Measurements from ENCODE around the gene VTI1A.

VTI1A gene

DNA sequence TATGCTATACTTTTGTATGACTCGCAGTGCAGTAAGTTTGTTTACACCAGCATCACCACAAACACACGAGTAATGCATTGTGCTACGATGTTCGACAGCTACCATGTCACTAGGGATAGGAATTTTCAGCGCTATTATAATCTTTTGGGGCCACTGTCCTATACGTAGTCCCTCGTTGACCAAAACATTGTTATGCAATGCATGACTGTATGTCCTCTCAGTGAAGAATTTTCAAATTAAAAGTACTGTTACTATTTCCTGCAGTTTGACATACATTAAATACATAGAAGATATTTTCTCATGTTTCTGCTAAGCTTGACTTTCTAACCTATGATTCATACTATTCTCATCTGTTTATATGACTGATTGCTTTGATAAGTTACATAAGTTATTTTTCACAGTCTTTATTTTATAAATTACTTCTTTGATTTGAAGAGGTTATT is 203.6 kb downstream of the VTI1A start:
- DNase-seq: no peak
- TF ChIP-seq POLR2A (IDR thresholded peaks at IDR 0.05; ENCODE audit: low read length): no peak
- TF ChIP-seq GATA1 (IDR thresholded peaks at IDR 0.05; ENCODE audit: low read depth, low read length): no peak

DNA sequence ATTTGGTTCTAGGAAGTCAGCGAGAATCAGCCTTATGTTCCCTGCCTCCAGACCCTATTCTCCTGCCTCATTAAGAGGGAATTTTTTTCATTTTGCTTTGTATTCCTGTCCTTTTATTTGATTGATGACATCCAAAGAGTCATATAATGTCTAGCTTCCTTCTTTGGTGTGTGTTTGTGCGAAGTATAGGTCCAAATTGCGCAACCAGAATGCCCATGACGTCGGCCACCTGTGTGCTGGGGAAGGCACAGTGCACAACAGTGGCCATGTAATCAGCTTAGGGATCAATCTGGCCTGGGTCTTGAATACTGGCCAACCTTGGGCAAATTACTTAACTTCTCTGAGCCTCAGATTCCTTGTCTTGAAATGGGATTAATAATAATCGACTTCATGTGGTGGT is 206.2 kb downstream of the VTI1A start:
- no peak for DNase-seq
- no peak for TF ChIP-seq POLR2A (IDR thresholded peaks at IDR 0.05; ENCODE audit: low read length)
- no peak for TF ChIP-seq GATA1 (IDR thresholded peaks at IDR 0.05; ENCODE audit: low read depth, low read length)

- no peak for TF ChIP-seq POLR2A (IDR thresholded peaks at IDR 0.05; ENCODE audit: low read length)
- no peak for TF ChIP-seq GATA1 (IDR thresholded peaks at IDR 0.05; ENCODE audit: low read depth, low read length)
- no peak for DNase-seq
Measured at GRCh38 chr10:112653851-112654250, 206.8 kb downstream of the VTI1A start.

DNA sequence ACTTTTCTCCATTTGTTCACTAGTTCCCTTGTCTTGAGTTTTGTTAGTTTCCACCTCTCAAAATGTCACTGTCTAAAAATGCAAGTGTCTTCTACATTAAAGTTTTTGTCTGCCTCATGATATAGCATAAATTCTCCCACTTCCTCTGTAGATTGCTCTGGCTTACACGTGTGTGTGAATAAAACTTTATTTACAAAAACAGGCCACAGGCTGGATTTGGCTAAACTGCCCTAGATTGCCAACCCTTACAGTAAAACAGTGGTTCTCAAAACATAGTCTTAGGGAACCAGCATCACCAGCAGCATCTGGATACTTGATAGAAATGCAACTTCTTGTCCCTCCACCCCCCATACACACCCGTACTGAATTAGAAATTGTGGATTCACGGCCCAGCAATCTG is 207.8 kb downstream of the VTI1A start:
- TF ChIP-seq POLR2A (IDR thresholded peaks at IDR 0.05; ENCODE audit: low read length) (no peak), GATA1 (IDR thresholded peaks at IDR 0.05; ENCODE audit: low read depth, low read length) (no peak)
- no peak for DNase-seq

- DNase-seq: no peak
- no peak for TF ChIP-seq GATA1 (IDR thresholded peaks at IDR 0.05; ENCODE audit: low read depth, low read length)
- no peak for TF ChIP-seq POLR2A (IDR thresholded peaks at IDR 0.05; ENCODE audit: low read length)
Measured at GRCh38 chr10:112655722-112656121, 208.7 kb downstream of the VTI1A start.

GRCh38 chr10:112658465-112658864 is 211.4 kb downstream of the VTI1A start:
- no peak for TF ChIP-seq GATA1 (IDR thresholded peaks at IDR 0.05; ENCODE audit: low read depth, low read length)
- no peak for TF ChIP-seq POLR2A (IDR thresholded peaks at IDR 0.05; ENCODE audit: low read length)
- no peak for DNase-seq

DNA sequence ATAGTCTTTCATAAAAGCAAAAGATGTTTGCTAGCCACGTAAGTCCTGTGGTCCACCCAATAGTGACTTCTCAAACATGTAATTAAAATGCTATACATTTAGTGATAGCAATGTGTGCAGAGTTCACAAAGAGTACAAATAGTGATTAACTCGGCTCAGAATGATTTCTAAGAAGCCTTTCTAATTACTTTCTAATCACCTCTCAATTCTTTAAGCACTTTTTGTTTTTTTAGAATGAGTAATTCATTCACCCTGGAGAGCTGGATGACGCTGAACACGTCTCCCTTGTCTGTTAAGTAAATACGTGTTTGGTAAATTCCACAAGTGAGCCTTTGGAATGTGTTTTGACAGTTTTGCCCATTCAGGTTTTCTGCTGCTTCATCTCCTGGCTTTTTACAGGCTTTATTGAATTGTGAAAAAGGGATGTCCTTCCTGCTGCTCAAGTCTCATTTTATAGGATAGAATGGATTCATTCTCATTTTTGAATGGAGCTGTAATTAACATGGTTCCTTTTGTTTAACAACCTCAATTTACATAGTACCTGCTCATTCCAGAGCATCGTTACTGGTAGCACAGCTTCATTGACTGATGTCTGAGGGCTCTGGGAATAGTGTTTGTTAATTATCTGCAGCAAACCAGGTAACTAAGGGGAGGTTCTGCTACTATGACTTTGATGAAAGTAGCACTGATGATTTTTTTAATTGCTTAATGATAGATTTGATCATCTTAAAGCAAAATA is 212.1 kb downstream of the VTI1A start:
- no peak for DNase-seq
- TF ChIP-seq GATA1 (IDR thresholded peaks at IDR 0.05; ENCODE audit: low read depth, low read length) (no peak), POLR2A (IDR thresholded peaks at IDR 0.05; ENCODE audit: low read length) (no peak)

DNA sequence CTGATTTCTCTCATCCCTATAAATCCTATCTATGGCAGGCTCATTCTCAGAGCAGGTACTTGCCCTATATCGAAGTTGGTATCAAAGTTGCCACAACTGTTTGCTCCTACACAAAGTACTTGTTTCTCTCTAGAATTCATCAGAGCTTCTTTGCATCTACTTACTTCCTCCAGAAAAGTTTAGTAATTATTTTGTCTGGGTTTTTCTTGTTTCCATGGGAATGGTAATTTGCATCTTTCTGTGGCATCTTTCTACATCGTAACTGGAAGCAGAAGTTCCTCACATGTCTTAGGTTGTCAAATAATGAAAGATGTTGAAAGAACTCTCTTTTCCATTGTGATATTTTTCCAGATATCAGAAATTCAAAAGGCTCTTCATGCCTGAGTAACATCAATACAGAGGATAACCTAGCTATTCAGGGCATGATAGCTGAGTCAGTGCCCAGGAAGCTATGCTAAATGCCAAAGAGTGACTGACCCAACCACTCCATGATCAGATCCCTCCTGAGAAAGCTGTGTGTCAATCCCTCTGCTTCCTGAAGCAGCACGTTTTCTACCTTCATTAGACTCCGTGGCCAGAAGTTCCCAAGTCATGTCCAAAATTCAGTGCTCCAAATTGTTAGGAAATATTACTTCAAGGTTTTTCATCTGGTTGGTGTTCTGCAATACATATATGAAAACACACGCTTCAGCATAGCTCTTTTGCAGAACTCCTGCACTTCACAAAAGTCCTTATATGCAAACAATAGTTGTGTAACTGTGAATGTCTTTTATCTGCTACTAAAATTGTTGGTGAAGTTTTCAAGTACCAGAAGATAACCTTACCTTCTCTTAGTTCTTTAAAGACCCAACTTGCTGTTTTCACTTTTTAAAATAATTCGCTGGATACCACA is 216.5 kb downstream of the VTI1A start:
- TF ChIP-seq POLR2A (IDR thresholded peaks at IDR 0.05; ENCODE audit: low read length) (no peak), GATA1 (IDR thresholded peaks at IDR 0.05; ENCODE audit: low read depth, low read length) (no peak)
- no peak for DNase-seq

- DNase-seq: no peak
- TF ChIP-seq POLR2A (IDR thresholded peaks at IDR 0.05; ENCODE audit: low read length): no peak
- TF ChIP-seq GATA1 (IDR thresholded peaks at IDR 0.05; ENCODE audit: low read depth, low read length): no peak
Measured at GRCh38 chr10:112666094-112666493, 219.1 kb downstream of the VTI1A start.

GRCh38 chr10:112669989-112670388 is 223.0 kb downstream of the VTI1A start:
- no peak for TF ChIP-seq POLR2A (IDR thresholded peaks at IDR 0.05; ENCODE audit: low read length)
- no peak for DNase-seq

DNA sequence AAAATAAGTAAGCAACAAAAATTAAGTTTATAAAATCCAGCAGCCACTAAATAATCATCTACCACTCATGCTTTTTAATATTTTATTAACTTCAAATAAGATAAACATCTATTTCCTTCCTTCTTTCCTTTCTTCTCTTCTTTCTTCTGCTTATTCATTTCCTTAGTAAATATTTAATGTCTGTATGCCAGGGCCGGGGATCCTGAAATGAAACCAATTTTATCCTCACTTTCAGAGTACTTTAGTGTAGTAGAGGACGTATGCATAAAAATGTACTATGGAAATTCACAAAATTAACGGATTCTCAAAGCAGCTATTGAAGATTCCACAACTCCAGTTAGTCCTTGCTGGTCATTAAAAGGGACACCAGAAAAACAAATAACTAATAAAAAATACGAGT is 224.7 kb downstream of the VTI1A start:
- no peak for TF ChIP-seq POLR2A (IDR thresholded peaks at IDR 0.05; ENCODE audit: low read length)
- TF ChIP-seq GATA1 (IDR thresholded peaks at IDR 0.05; ENCODE audit: low read depth, low read length): no peak
- no peak for DNase-seq

GRCh38 chr10:112672706-112673105 is 225.7 kb downstream of the VTI1A start:
- no peak for DNase-seq
- TF ChIP-seq GATA1 (IDR thresholded peaks at IDR 0.05; ENCODE audit: low read depth, low read length) (no peak), POLR2A (IDR thresholded peaks at IDR 0.05; ENCODE audit: low read length) (no peak)

DNA sequence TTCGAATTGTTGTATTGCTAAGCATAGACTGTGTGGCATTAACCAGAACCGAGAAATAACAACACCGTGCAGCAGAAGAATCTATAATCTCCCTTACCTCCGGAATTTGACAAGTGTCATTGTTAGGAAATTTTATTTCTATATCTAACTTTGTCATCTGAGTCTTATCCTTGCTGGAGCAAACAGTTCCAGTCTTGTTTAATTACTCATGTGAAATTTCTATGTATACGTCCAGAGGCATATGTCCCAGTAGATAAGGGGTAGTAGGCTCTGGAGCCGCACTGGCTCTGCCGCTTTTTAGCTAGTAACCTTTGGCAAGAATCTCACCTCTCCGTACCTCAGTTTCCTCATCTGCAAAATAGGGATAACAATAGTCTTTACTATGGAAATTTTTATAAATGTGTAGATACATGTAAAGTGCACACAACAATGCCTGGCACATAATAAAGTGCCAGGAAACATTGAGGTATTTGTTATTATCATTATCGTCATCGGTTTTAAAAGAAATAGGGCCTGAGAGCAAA is 228.6 kb downstream of the VTI1A start:
- peak; percentile 60 to 81 for DNase-seq
- TF ChIP-seq GATA1 (IDR thresholded peaks at IDR 0.05; ENCODE audit: low read depth, low read length) (no peak), POLR2A (IDR thresholded peaks at IDR 0.05; ENCODE audit: low read length) (no peak)

GRCh38 chr10:112677689-112678088 is 230.7 kb downstream of the VTI1A start:
- peak; percentile 56 for TF ChIP-seq GATA1 (IDR thresholded peaks at IDR 0.05; ENCODE audit: low read depth, low read length)
- TF ChIP-seq POLR2A (IDR thresholded peaks at IDR 0.05; ENCODE audit: low read length): no peak
- peak; percentile 93 to 99 for DNase-seq

Data from erythroblast (primary cell).